ENCODE measurements around the gene ZCCHC3. TPM values are rescaled to one million over a fixed set of nuclear protein-coding genes. Genes with fewer than 3 reads are reported as not detected.

ZCCHC3 gene
- polyA plus RNA-seq, 3 donors = 4.5 to 9.2 (median 5.6) TPM

GRCh38 chr20:312866-313265 is 15.5 kb downstream of the ZCCHC3 start:
- Histone ChIP-seq H3K9ac (ENCODE audit: insufficient read depth, low read length, poor library complexity, severe bottlenecking) (no peak overlapping the region), H3K9me3 (replicated peaks in 1 of 2; ENCODE audit: control insufficient read depth in 1 of 2, insufficient read depth in 1 of 2, low read length in 2 of 2) (no peaks in the 10 kb centered on the region), H3K4me3 (replicated peaks in 1 of 3; ENCODE audit: low read depth in 2 of 3, low read length in 3 of 3) (no peak overlapping the region), H3K4me1 (ENCODE audit: control insufficient read depth in 1 of 2, insufficient read depth in 2 of 2, low read length in 2 of 2) (peaks cover 28% of the 10 kb centered on the region in 2 donors), H3K79me2 (ENCODE audit: insufficient read depth, low read length) (no peaks in the 10 kb centered on the region), H3K27me3 (ENCODE audit: control insufficient read depth in 2 of 2, insufficient read depth in 2 of 2, low read length in 2 of 2) (no peaks in the 10 kb centered on the region), H4K20me1 (ENCODE audit: insufficient read depth, low read length) (no peaks in the 10 kb centered on the region), H3K36me3 (replicated peaks in 1 of 2; ENCODE audit: control insufficient read depth in 1 of 2, insufficient read depth in 2 of 2, low read length in 2 of 2) (no peaks in the 10 kb centered on the region), H3K4me2 (replicated peaks; ENCODE audit: extremely low read depth, low read length, poor library complexity, severe bottlenecking) (no peak overlapping the region), H3K27ac (ENCODE audit: low read depth in 1 of 2, low read length in 2 of 2) (no peak overlapping the region), H2AFZ (ENCODE audit: insufficient read depth, low read depth, low read length, poor library complexity, severe bottlenecking) (no peak overlapping the region)
- TF ChIP-seq CTCF (IDR thresholded peaks at IDR 0.05) = no peak
- peaks cover 23% of the 10 kb centered on the region for H3K4me1 Mint-ChIP-seq
- H3K4me3 Mint-ChIP-seq = no peak overlapping the region
- intact Hi-C loops (cut with micrococcal nuclease) = no loop called here
- no CpG with 5 or more reads among the region's 1 CpG for WGBS (ENCODE audit: insufficient coverage)
- H3K9me3 Mint-ChIP-seq = no peaks in the 10 kb centered on the region
- peaks cover 0 to 2% (median 0%) of the 10 kb centered on the region in 3 donors for H3K27me3 Mint-ChIP-seq (ENCODE audit: low read depth in 3 of 3)
- no peaks in the 10 kb centered on the region for H3K36me3 Mint-ChIP-seq
- DNase-seq = no peak
- peak overlapping the region in 1 of 7 donors; percentile 30 for H3K27ac Mint-ChIP-seq

- no peak overlapping the region for H3K4me3 Mint-ChIP-seq
- no peaks in the 10 kb centered on the region for H3K79me2 ChIP-seq (ENCODE audit: insufficient read depth, low read length)
- 100% methylated on average over 2 of the region's 5 CpGs for WGBS (ENCODE audit: insufficient coverage)
- peaks cover 0 to 3% (median 0%) of the 10 kb centered on the region in 3 donors for H3K27me3 Mint-ChIP-seq (ENCODE audit: low read depth in 3 of 3)
- TF ChIP-seq CTCF (IDR thresholded peaks at IDR 0.05) = no peak
- peaks cover 28% of the 10 kb centered on the region in 2 donors for H3K4me1 ChIP-seq (ENCODE audit: control insufficient read depth in 1 of 2, insufficient read depth in 2 of 2, low read length in 2 of 2)
- no peak for DNase-seq
- peaks cover 23% of the 10 kb centered on the region for H3K4me1 Mint-ChIP-seq
- no peaks in the 10 kb centered on the region for H3K9me3 ChIP-seq (replicated peaks in 1 of 2; ENCODE audit: control insufficient read depth in 1 of 2, insufficient read depth in 1 of 2, low read length in 2 of 2)
- no peaks in the 10 kb centered on the region for H3K27me3 ChIP-seq (ENCODE audit: control insufficient read depth in 2 of 2, insufficient read depth in 2 of 2, low read length in 2 of 2)
- no peak overlapping the region for H3K27ac ChIP-seq (ENCODE audit: low read depth in 1 of 2, low read length in 2 of 2)
- intact Hi-C loops (cut with micrococcal nuclease) = no loop called here
- H3K36me3 ChIP-seq (replicated peaks in 1 of 2; ENCODE audit: control insufficient read depth in 1 of 2, insufficient read depth in 2 of 2, low read length in 2 of 2) = no peaks in the 10 kb centered on the region
- H3K9ac ChIP-seq (ENCODE audit: insufficient read depth, low read length, poor library complexity, severe bottlenecking) = no peak overlapping the region
- no peak overlapping the region for H3K27ac Mint-ChIP-seq
- H4K20me1 ChIP-seq (ENCODE audit: insufficient read depth, low read length) = no peaks in the 10 kb centered on the region
- no peaks in the 10 kb centered on the region for H3K9me3 Mint-ChIP-seq
- H3K4me2 ChIP-seq (replicated peaks; ENCODE audit: extremely low read depth, low read length, poor library complexity, severe bottlenecking) = no peak overlapping the region
- H2AFZ ChIP-seq (ENCODE audit: insufficient read depth, low read depth, low read length, poor library complexity, severe bottlenecking) = no peak overlapping the region
- no peaks in the 10 kb centered on the region for H3K36me3 Mint-ChIP-seq
- no peak overlapping the region for H3K4me3 ChIP-seq (replicated peaks in 1 of 3; ENCODE audit: low read depth in 2 of 3, low read length in 3 of 3)
Measured at GRCh38 chr20:313402-313801, 16.0 kb downstream of the ZCCHC3 start.
